ENCODE data around the gene TMEM128.
"Not testable (repeated sequence)": the region's sequence is repeated elsewhere in the genome, so short reads cannot be mapped to it uniquely, and the experiment has no call there.

The TMEM128 gene

GRCh38 chr4:4260185-4260751 lies 12.2 kb upstream of the TMEM128 start:
- H3K27me3 ChIP-seq (ENCODE audit: control insufficient read depth, low read length), result peaks cover 6% of the 10 kb centered on the region; the same call in 1 of the 2 replicates
- H3K9me3 ChIP-seq (ENCODE audit: control insufficient read depth, insufficient read depth, low read length), result no peaks in the 10 kb centered on the region
- H3F3A ChIP-seq (ENCODE audit: control insufficient read depth, insufficient read depth), result no peaks in the 10 kb centered on the region
- H3K79me2 ChIP-seq (ENCODE audit: control insufficient read depth, low read length), result no peaks in the 10 kb centered on the region
- H4K20me1 ChIP-seq (ENCODE audit: control insufficient read depth, insufficient read depth, low read depth, low read length), result no peaks in the 10 kb centered on the region
- H3K4me1 ChIP-seq (ENCODE audit: control insufficient read depth, low read length), result no peaks in the 10 kb centered on the region
- no peaks in the 10 kb centered on the region for H3K36me3 ChIP-seq (ENCODE audit: control insufficient read depth, low read length)
- TF ChIP-seq CTCF (IDR thresholded peaks at IDR 0.05; ENCODE audit: low read depth, low read length, poor library complexity, severe bottlenecking) (peak; percentile 84), EZH2phosphoT487 (IDR thresholded peaks at IDR 0.05; ENCODE audit: borderline replicate concordance, low read length) (no peak)
- H3K4me3 ChIP-seq (ENCODE audit: low read length), result no peak overlapping the region
- H3K27ac ChIP-seq (ENCODE audit: low read depth, low read length), result no peak overlapping the region
- H3K9me2 ChIP-seq (replicated peaks; ENCODE audit: control insufficient read depth, low read length), result no peaks in the 10 kb centered on the region
- no peak overlapping the region for H3K4me2 ChIP-seq (ENCODE audit: low read length)

- H3K4me3 ChIP-seq (ENCODE audit: low read length), result no peak overlapping the region
- H3K27me3 ChIP-seq (ENCODE audit: control insufficient read depth, low read length), result peaks cover 7% of the 10 kb centered on the region; the same call in 1 of the 2 replicates
- H3K9me3 ChIP-seq (ENCODE audit: control insufficient read depth, insufficient read depth, low read length), result no peaks in the 10 kb centered on the region
- H3K4me1 ChIP-seq (ENCODE audit: control insufficient read depth, low read length), result no peaks in the 10 kb centered on the region
- no peaks in the 10 kb centered on the region for H3K36me3 ChIP-seq (ENCODE audit: control insufficient read depth, low read length)
- H3K27ac ChIP-seq (ENCODE audit: low read depth, low read length), result no peak overlapping the region
- no peaks in the 10 kb centered on the region for H4K20me1 ChIP-seq (ENCODE audit: control insufficient read depth, insufficient read depth, low read depth, low read length)
- H3K79me2 ChIP-seq (ENCODE audit: control insufficient read depth, low read length), result no peaks in the 10 kb centered on the region
- TF ChIP-seq CTCF (IDR thresholded peaks at IDR 0.05; ENCODE audit: low read depth, low read length, poor library complexity, severe bottlenecking) (no peak), EZH2phosphoT487 (IDR thresholded peaks at IDR 0.05; ENCODE audit: borderline replicate concordance, low read length) (no peak)
- no peaks in the 10 kb centered on the region for H3K9me2 ChIP-seq (replicated peaks; ENCODE audit: control insufficient read depth, low read length)
- H3F3A ChIP-seq (ENCODE audit: control insufficient read depth, insufficient read depth), result no peaks in the 10 kb centered on the region
- no peak overlapping the region for H3K4me2 ChIP-seq (ENCODE audit: low read length)
These were observed 11.6 kb upstream of the TMEM128 start for GRCh38 chr4:4259484-4260100.

- H3K9me2 ChIP-seq (replicated peaks; ENCODE audit: control insufficient read depth, low read length); H4K20me1 ChIP-seq (ENCODE audit: control insufficient read depth, insufficient read depth, low read depth, low read length); H3K4me3 ChIP-seq (ENCODE audit: low read length); H3K79me2 ChIP-seq (ENCODE audit: control insufficient read depth, low read length); H3F3A ChIP-seq (ENCODE audit: control insufficient read depth, insufficient read depth); H3K9me3 ChIP-seq (ENCODE audit: control insufficient read depth, insufficient read depth, low read length); H3K36me3 ChIP-seq (ENCODE audit: control insufficient read depth, low read length); H3K27ac ChIP-seq (ENCODE audit: low read depth, low read length); H3K4me1 ChIP-seq (ENCODE audit: control insufficient read depth, low read length); H3K4me2 ChIP-seq (ENCODE audit: low read length): not testable (repeated sequence)
- peaks cover 11% of the 10 kb centered on the region; the same call in 1 of the 2 replicates for H3K27me3 ChIP-seq (ENCODE audit: control insufficient read depth, low read length)
These were observed 9.7 kb upstream of the TMEM128 start for GRCh38 chr4:4257705-4258104.

- TF ChIP-seq EZH2phosphoT487 (IDR thresholded peaks at IDR 0.05; ENCODE audit: borderline replicate concordance, low read length) (no peak), CTCF (IDR thresholded peaks at IDR 0.05; ENCODE audit: low read depth, low read length, poor library complexity, severe bottlenecking) (no peak)
- Histone ChIP-seq H3F3A (ENCODE audit: control insufficient read depth, insufficient read depth) (no peaks in the 10 kb centered on the region), H3K36me3 (ENCODE audit: control insufficient read depth, low read length) (no peaks in the 10 kb centered on the region), H3K9me2 (replicated peaks; ENCODE audit: control insufficient read depth, low read length) (no peaks in the 10 kb centered on the region), H3K9me3 (ENCODE audit: control insufficient read depth, insufficient read depth, low read length) (no peaks in the 10 kb centered on the region), H4K20me1 (ENCODE audit: control insufficient read depth, insufficient read depth, low read depth, low read length) (no peaks in the 10 kb centered on the region), H3K4me1 (ENCODE audit: control insufficient read depth, low read length) (peaks cover 5% of the 10 kb centered on the region; the same call in 1 of the 2 replicates), H3K4me2 (ENCODE audit: low read length) (no peak overlapping the region), H3K27ac (ENCODE audit: low read depth, low read length) (no peak overlapping the region), H3K4me3 (ENCODE audit: low read length) (no peak overlapping the region), H3K27me3 (ENCODE audit: control insufficient read depth, low read length) (peaks cover 11% of the 10 kb centered on the region; the same call in 1 of the 2 replicates), H3K79me2 (ENCODE audit: control insufficient read depth, low read length) (no peaks in the 10 kb centered on the region)
These were observed 8.8 kb upstream of the TMEM128 start for GRCh38 chr4:4256799-4257198.
